ENCODE results near the gene RAD51B.

- TF ChIP-seq CTCF (IDR thresholded peaks at IDR 0.05), result no peak
- TF ChIP-seq POLR2A (IDR thresholded peaks at IDR 0.05), result no peak
These were observed 861.9 kb downstream of the RAD51B start for GRCh38 chr14:68681256-68682011.
